ENCODE results near the gene NPPA.
A peak's percentile ranks its signal among the peaks of the same experiment; 100 is the strongest.

NPPA gene

DNA sequence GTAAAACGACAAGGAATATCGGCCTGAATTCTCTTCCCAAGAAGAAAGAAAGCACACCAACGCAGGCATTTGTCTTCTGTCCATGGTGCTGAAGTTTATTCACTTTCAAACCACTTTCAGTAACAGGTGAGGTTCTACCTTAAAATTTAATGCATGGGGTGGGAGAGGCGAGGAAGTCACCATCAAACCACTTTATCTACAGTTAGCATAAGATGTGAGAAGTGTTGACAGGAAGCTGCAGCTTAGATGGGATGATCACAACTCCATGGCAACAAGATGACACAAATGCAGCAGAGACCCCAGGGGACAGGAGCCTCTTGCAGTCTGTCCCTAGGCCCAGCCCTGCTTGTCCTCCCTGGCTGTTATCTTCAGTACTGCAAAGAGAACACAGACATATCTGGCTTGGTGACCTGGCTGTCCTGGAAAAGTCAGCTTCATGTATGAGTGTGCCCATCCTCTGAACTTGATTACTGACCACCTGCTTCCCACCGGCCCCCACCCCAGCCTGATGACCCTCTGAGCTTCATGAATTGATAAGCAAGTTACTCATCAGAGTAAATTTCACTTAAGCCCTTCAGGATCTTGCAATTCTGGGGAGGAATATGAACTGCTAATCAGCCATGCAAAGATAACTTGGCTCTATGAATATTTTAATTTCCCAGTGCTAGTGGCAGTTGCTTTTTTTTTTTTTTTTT is 1.8 kb downstream of the NPPA start:
- no peak for TF ChIP-seq CTCF (conservative IDR thresholded peaks at IDR 0.05; ENCODE audit: control insufficient read depth, insufficient read depth, low read depth, low read length)
- peak; percentile 24 for DNase-seq (ENCODE audit: low read depth)
- H3K4me3 ChIP-seq (ENCODE audit: control insufficient read depth, low read depth, low read length) = no peak overlapping the region

- TF ChIP-seq CTCF (conservative IDR thresholded peaks at IDR 0.05; ENCODE audit: control insufficient read depth, insufficient read depth, low read depth, low read length) = no peak
- DNase-seq (ENCODE audit: low read depth) = no peak
- no peak overlapping the region for H3K4me3 ChIP-seq (ENCODE audit: control insufficient read depth, low read depth, low read length)
These were observed 5.2 kb downstream of the NPPA start for GRCh38 chr1:11842154-11843041.

- no peak for DNase-seq (ENCODE audit: low read depth)
- TF ChIP-seq CTCF (conservative IDR thresholded peaks at IDR 0.05; ENCODE audit: control insufficient read depth, insufficient read depth, low read depth, low read length) = no peak
- no peak overlapping the region for H3K4me3 ChIP-seq (ENCODE audit: control insufficient read depth, low read depth, low read length)
These were observed 6.1 kb downstream of the NPPA start for GRCh38 chr1:11841245-11842153.

- DNase-seq (ENCODE audit: low read depth) = no peak
- TF ChIP-seq CTCF (conservative IDR thresholded peaks at IDR 0.05; ENCODE audit: control insufficient read depth, insufficient read depth, low read depth, low read length) = no peak
- H3K4me3 ChIP-seq (ENCODE audit: control insufficient read depth, low read depth, low read length) = no peak overlapping the region
These were observed 7.6 kb downstream of the NPPA start for GRCh38 chr1:11839727-11840705.

DNA sequence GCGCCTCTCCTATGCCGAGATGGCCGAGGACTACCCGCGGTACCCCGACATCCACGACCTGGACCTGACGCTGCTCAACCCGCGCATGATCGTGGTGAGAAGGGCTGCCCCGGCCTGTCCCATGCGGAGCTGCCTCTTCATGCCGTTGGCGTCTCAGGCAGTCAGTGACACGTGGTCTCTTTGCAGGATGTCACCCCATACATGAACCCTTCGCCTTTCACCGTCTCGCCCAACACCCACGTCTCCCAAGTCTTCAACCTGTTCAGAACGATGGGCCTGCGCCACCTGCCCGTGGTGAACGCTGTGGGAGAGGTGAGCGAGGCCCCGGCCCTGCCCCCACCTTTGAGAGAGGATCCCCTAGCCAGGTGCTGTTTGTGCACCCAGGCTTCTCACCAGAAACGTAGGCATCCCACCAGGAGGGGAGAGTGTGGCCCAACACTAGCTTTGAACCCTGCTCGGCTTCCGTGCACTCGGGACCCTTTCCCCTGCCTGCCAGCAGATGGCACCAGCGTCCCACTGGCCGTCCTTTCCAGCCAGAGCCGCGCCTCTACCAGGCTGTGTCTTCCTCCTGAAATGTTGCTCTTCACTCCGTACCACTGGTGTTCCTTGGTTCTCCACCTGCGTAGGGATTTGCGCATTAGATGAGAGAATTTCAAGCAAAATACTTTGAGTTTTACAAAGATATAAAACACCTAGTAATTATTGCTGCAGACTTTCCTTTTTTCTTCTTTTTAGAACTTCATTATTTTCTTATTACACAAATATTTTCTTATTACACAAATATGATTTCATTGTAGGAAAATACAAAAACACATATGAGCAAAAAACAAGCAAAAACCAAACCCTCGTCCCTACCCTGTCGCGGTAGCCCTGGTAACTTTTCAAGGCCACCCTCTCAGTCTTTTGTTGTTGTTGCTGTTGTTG is 9.0 kb downstream of the NPPA start:
- H3K4me3 ChIP-seq (ENCODE audit: control insufficient read depth, low read depth, low read length) = no peak overlapping the region
- peak; percentile 52 for DNase-seq (ENCODE audit: low read depth)
- TF ChIP-seq CTCF (conservative IDR thresholded peaks at IDR 0.05; ENCODE audit: control insufficient read depth, insufficient read depth, low read depth, low read length) = peak; percentile 98

Data from fibroblast of mammary gland (primary cell).